H9 (cell line): ENCODE data around the gene SLX4IP. TPM values are rescaled to one million over a fixed set of nuclear protein-coding genes. Genes with fewer than 3 reads are reported as not detected.

ENCODE experiments used
- DNase-seq: peaks from one replicate; pipeline ENCODE4 v3.0.0-alpha.2; 2017
- H2AFZ ChIP-seq: one replicate; pipeline ENCODE4 v1.6.1; 2013; ENCODE audit warnings: mild to moderate bottlenecking, low read length, control low read depth, moderate library complexity
- H2AK5ac ChIP-seq: 2 replicates; pipeline ENCODE4 v1.6.1; 2013; ENCODE audit warnings: low read length, control low read depth, mixed read lengths; ENCODE audit not compliant: insufficient read length
- H2BK120ac ChIP-seq: one replicate; pipeline ENCODE4 v1.6.1; 2013; ENCODE audit warnings: low read depth, mild to moderate bottlenecking, low read length, control low read depth, inconsistent platforms; ENCODE audit not compliant: poor library complexity, severe bottlenecking
- H2BK12ac ChIP-seq: 2 replicates; pipeline ENCODE4 v1.6.1; 2013; ENCODE audit warnings: low read length, control low read depth, mixed read lengths, low read depth; ENCODE audit not compliant: insufficient read length
- H2BK15ac ChIP-seq: 2 replicates; pipeline ENCODE4 v1.6.1; 2013; ENCODE audit warnings: low read depth, low read length, control low read depth
- H2BK20ac ChIP-seq: one replicate; pipeline ENCODE4 v1.6.1; 2013; ENCODE audit warnings: low read depth, mild to moderate bottlenecking, low read length, control low read depth, inconsistent platforms; ENCODE audit not compliant: poor library complexity, severe bottlenecking
- H2BK5ac ChIP-seq: 2 replicates; pipeline ENCODE4 v1.6.1; 2013; ENCODE audit warnings: low read length, control low read depth, mixed read lengths; ENCODE audit not compliant: insufficient read length
- H3K14ac ChIP-seq: 2 replicates; pipeline ENCODE4 v1.6.1; 2013; ENCODE audit warnings: low read length, control low read depth; ENCODE audit not compliant: insufficient read depth
- H3K18ac ChIP-seq: 2 replicates; pipeline ENCODE4 v1.6.1; 2013; ENCODE audit warnings: low read depth, mild to moderate bottlenecking, mixed read lengths, low read length, control low read depth; ENCODE audit not compliant: insufficient read length
- H3K23ac ChIP-seq: 2 replicates; pipeline ENCODE4 v1.6.1; 2013; ENCODE audit warnings: low read length, control low read depth, mixed read lengths, low read depth; ENCODE audit not compliant: insufficient read length
- H3K23me2 ChIP-seq: 2 replicates; pipeline ENCODE4 v1.6.1; 2013; ENCODE audit warnings: low read depth, mild to moderate bottlenecking, mixed read lengths, low read length, control low read depth; ENCODE audit not compliant: insufficient read length, poor library complexity, severe bottlenecking
- H3K27ac ChIP-seq: 2 replicates; pipeline ENCODE4 v1.5.1; 2013; ENCODE audit warnings: low read length, control low read depth, mixed read lengths, low read depth; ENCODE audit not compliant: insufficient read length
- H3K27me3 ChIP-seq: 2 replicates; pipeline ENCODE4 v1.6.1; 2013; ENCODE audit warnings: low read length, control low read depth, inconsistent platforms; ENCODE audit not compliant: insufficient read depth
- H3K4ac ChIP-seq: 2 replicates; pipeline ENCODE4 v1.6.1; 2013; ENCODE audit warnings: low read depth, mild to moderate bottlenecking, control low read depth, inconsistent platforms, low read length, moderate library complexity
- H3K4me1 ChIP-seq: 2 replicates; pipeline ENCODE4 v1.6.1; 2013; ENCODE audit warnings: low read length, control low read depth, inconsistent platforms; ENCODE audit not compliant: insufficient read depth
- H3K4me2 ChIP-seq: 2 replicates; pipeline ENCODE4 v1.6.1; 2013; ENCODE audit warnings: low read length, control low read depth, mixed read lengths; ENCODE audit not compliant: insufficient read length, insufficient read depth
- H3K56ac ChIP-seq: 2 replicates; pipeline ENCODE4 v1.6.1; 2013; ENCODE audit warnings: low read depth, mild to moderate bottlenecking, mixed read lengths, low read length, control low read depth; ENCODE audit not compliant: insufficient read length
- H3K79me1 ChIP-seq: 2 replicates; pipeline ENCODE4 v1.6.1; 2013; ENCODE audit warnings: low read depth, mild to moderate bottlenecking, moderate library complexity, low read length, control low read depth, inconsistent platforms; ENCODE audit not compliant: insufficient read depth, poor library complexity, severe bottlenecking
- H3K79me2 ChIP-seq: 2 replicates; pipeline ENCODE4 v1.6.1; 2013; ENCODE audit warnings: low read length, control low read depth, inconsistent platforms; ENCODE audit not compliant: insufficient read depth
- H3K9ac ChIP-seq: 2 replicates; pipeline ENCODE4 v1.6.1; 2013; ENCODE audit warnings: low read length, control low read depth, mixed read lengths; ENCODE audit not compliant: insufficient read length; ENCODE audit errors: extremely low read depth
- H3K9me3 ChIP-seq: one replicate; pipeline ENCODE4 v1.6.1; 2013; ENCODE audit warnings: low read depth, low read length, inconsistent platforms; ENCODE audit not compliant: control insufficient read depth
- H3T11ph ChIP-seq: one replicate; pipeline ENCODE4 v1.6.1; 2013; ENCODE audit warnings: mild to moderate bottlenecking, low read length, control low read depth, inconsistent platforms
- H4K20me1 ChIP-seq: one replicate; pipeline ENCODE4 v1.6.1; 2013; ENCODE audit not compliant: control insufficient read depth, insufficient read length, insufficient read depth
- H4K5ac ChIP-seq: 2 replicates; pipeline ENCODE4 v1.6.1; 2013; ENCODE audit warnings: low read depth, mild to moderate bottlenecking, mixed read lengths, low read length, control low read depth; ENCODE audit not compliant: insufficient read length
- H4K8ac ChIP-seq: replicated peaks from 2 replicates; pipeline ENCODE4 v1.6.1; 2013; ENCODE audit warnings: low read length, control low read depth, mixed read lengths, low read depth; ENCODE audit not compliant: insufficient read length
- H4K91ac ChIP-seq: 2 replicates; pipeline ENCODE4 v1.6.1; 2013; ENCODE audit warnings: low read depth, mild to moderate bottlenecking, moderate library complexity, mixed read lengths, low read length, control low read depth; ENCODE audit not compliant: insufficient read length
- H3K27ac Mint-ChIP-seq, 3 experiments: 2 replicates in 2 of 3; 3 replicates in 1 of 3; pipeline ENCODE4 v1.8.0; 2020 to 2021; ENCODE audit warnings: mixed read lengths in 3 of 3, mild to moderate bottlenecking in 1 of 3, moderate library complexity in 1 of 3
- H3K27me3 Mint-ChIP-seq: 2 replicates; pipeline ENCODE4 v1.8.0; 2021; ENCODE audit warnings: low read depth, mild to moderate bottlenecking, moderate library complexity, mixed read lengths
- H3K36me3 Mint-ChIP-seq, 3 experiments: 2 replicates in 2 of 3; 3 replicates in 1 of 3; pipeline ENCODE4 v1.8.0; 2020 to 2021; ENCODE audit warnings: low read depth in 3 of 3, mixed read lengths in 3 of 3; ENCODE audit not compliant: insufficient read depth in 1 of 3
- H3K4me1 Mint-ChIP-seq, 2 experiments: 2 replicates each; pipeline ENCODE4 v1.8.0; 2020; ENCODE audit warnings: mixed read lengths in 2 of 2
- H3K4me3 Mint-ChIP-seq, 2 experiments: 2 replicates in 1 of 2; 3 replicates in 1 of 2; pipeline ENCODE4 v1.8.0; 2020 to 2021; ENCODE audit warnings: mild to moderate bottlenecking in 2 of 2, mixed read lengths in 2 of 2, moderate library complexity in 1 of 2
- H3K9me3 Mint-ChIP-seq, 2 experiments: 2 replicates in 1 of 2; 3 replicates in 1 of 2; pipeline ENCODE4 v1.8.0; 2020; ENCODE audit warnings: mild to moderate bottlenecking in 2 of 2, mixed read lengths in 2 of 2, moderate library complexity in 1 of 2
- WGBS: extraction: QIAGEN DNeasy Blood & Tissue Kit; methylation state at CpG from one replicate; pipeline ENCODE4 v1.1.7; 2013; ENCODE audit warnings: missing lambda C conversion rate, low lambda C conversion rate, mixed read lengths; ENCODE audit not compliant: insufficient read length; ENCODE audit errors: extremely low coverage; 5-methylcytosine and 5-hydroxymethylcytosine counted together
- total RNA-seq: library from RNA; stranded (reverse); gene quantifications from 2 replicates; pipeline ENCODE4 v1.2.1, GENCODE V29; 2021
- TF ChIP-seq, protein P1 (sequence below): fragments of 200-600 bp; sonication (generic); conservative IDR thresholded peaks from 3 replicates; pipeline ENCODE4 v1.8.0; 2021; ENCODE audit warnings: antibody characterized with exemption, mild to moderate bottlenecking

SLX4IP gene
- total RNA-seq, 1 experiment from 2014 or later: 7.9 TPM

DNA sequence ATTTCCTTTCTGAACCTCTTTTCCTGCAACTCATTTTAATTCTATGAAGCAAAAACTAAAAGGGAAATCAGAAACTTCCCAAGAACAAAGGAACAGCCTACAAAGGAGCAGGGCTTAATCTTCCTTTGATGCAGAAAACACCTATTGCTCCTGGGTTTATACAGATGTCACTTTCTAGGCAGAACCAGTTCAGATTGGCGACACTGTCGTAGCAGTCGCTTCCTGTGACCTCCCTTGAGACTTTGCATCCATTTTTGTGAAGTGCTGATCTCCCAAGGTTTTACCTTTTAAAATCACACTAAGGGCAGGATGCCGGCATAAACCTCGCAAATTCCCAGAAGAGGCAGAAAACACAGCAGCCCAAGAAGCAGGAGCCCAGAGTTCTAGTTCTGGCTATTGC, 198.6 kb downstream of the SLX4IP start:
- peaks cover 90 to 92% of the 10 kb centered on the region in 2 experiments for H3K4me1 Mint-ChIP-seq
- Histone ChIP-seq H3K27me3 (no peaks in the 10 kb centered on the region), H3K18ac (no peak overlapping the region)

More for the DNA sequence above, 198.6 kb downstream of the SLX4IP start:
- H3K4me1 ChIP-seq: peaks cover 16% of the 10 kb centered on the region; the same call in 1 of the 2 replicates
- H3K14ac ChIP-seq: no peak overlapping the region
- no peak overlapping the region for H2BK12ac ChIP-seq
- H2BK20ac ChIP-seq: no peak overlapping the region
- H3K9me3 ChIP-seq: no peaks in the 10 kb centered on the region
- no peaks in the 10 kb centered on the region for H3K79me1 ChIP-seq
- H3K9ac ChIP-seq: no peak overlapping the region
- H3T11ph ChIP-seq: no peak overlapping the region
- H3K79me2 ChIP-seq: no peaks in the 10 kb centered on the region
- H3K56ac ChIP-seq: no peak overlapping the region
- DNase-seq: no peak
- Mint-ChIP-seq H3K9me3 (no peaks in the 10 kb centered on the region), H3K4me3 (no peak overlapping the region), H3K27me3 (peaks cover 6% of the 10 kb centered on the region), H3K27ac (no peak overlapping the region), H3K36me3 (peaks cover 6 to 19% (median 7%) of the 10 kb centered on the region in 3 experiments)
- no peak overlapping the region for H2BK120ac ChIP-seq
- no peaks in the 10 kb centered on the region for H3K23me2 ChIP-seq
- H4K8ac ChIP-seq: no peak overlapping the region
- H2AK5ac ChIP-seq: no peak overlapping the region
- no peak overlapping the region for H3K4ac ChIP-seq
- no peak overlapping the region for H4K91ac ChIP-seq
- no peak overlapping the region for H3K27ac ChIP-seq
- H3K4me2 ChIP-seq: no peak overlapping the region
- H2BK5ac ChIP-seq: no peak overlapping the region
- TF ChIP-seq, protein P1, sequence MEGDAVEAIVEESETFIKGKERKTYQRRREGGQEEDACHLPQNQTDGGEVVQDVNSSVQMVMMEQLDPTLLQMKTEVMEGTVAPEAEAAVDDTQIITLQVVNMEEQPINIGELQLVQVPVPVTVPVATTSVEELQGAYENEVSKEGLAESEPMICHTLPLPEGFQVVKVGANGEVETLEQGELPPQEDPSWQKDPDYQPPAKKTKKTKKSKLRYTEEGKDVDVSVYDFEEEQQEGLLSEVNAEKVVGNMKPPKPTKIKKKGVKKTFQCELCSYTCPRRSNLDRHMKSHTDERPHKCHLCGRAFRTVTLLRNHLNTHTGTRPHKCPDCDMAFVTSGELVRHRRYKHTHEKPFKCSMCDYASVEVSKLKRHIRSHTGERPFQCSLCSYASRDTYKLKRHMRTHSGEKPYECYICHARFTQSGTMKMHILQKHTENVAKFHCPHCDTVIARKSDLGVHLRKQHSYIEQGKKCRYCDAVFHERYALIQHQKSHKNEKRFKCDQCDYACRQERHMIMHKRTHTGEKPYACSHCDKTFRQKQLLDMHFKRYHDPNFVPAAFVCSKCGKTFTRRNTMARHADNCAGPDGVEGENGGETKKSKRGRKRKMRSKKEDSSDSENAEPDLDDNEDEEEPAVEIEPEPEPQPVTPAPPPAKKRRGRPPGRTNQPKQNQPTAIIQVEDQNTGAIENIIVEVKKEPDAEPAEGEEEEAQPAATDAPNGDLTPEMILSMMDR: no peak
- H4K20me1 ChIP-seq: no peaks in the 10 kb centered on the region
- no CpG with 5 or more reads among the region's 5 CpGs for WGBS
- H2AFZ ChIP-seq: no peak overlapping the region
- H4K5ac ChIP-seq: no peak overlapping the region
- no peak overlapping the region for H2BK15ac ChIP-seq
- no peak overlapping the region for H3K23ac ChIP-seq
